ENCODE data around the gene CHRM2.

The CHRM2 gene

DNA sequence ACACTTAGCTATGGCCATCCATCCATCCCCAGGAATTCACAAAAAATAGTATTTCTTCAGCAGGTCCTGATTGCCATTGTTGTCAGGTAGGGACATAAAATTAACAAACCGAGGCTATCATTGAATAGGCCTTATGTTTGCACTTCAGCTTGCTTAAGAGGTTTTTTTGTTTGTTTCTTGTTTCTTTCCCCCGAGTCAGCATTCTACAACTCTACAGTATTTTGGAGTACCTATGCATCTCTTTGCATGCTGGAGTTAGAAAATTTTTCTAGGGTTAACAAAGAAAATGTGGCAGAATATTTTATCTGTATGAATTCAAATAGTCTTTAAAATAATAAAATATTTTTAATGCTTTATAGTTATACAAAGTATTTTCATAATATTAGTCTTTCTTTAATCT is 26.3 kb downstream of the CHRM2 start:
- Histone ChIP-seq H3K4me1 (ENCODE audit: insufficient read depth, low read length) (peaks cover 11% of the 10 kb centered on the region), H3K36me3 (ENCODE audit: insufficient read depth, low read length) (no peaks in the 10 kb centered on the region), H3K9ac (ENCODE audit: low read depth, low read length) (no peak overlapping the region), H3K9me3 (ENCODE audit: insufficient read depth, low read depth, low read length) (no peaks in the 10 kb centered on the region), H3K4me3 (ENCODE audit: low read length) (no peak overlapping the region), H3K27me3 (ENCODE audit: insufficient read depth, low read length) (no peaks in the 10 kb centered on the region), H3K27ac (ENCODE audit: low read depth, low read length) (no peak overlapping the region)
- 83% methylated on average over 1 of the region's 2 CpGs for WGBS

DNA sequence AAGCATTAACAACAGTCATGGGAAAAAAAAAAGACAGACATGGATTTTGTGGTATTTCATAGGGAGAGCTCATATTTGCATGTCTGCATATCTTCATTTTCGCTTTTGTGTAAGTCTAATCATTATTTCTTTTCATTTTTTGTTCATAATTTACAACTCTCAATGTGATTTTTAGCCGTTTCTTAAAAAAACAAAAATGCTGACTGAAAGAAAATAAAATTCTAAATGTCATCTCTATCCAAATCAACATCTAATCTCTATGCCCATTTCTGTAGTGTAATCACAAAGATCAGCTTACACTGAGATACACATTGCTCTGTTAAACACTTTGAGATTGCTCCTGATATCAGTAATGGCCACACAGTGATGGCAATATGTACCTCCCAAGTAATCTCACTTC is 29.2 kb downstream of the CHRM2 start:
- Histone ChIP-seq H3K9ac (ENCODE audit: low read depth, low read length) (no peak overlapping the region), H3K36me3 (ENCODE audit: insufficient read depth, low read length) (no peaks in the 10 kb centered on the region), H3K4me1 (ENCODE audit: insufficient read depth, low read length) (no peaks in the 10 kb centered on the region), H3K27me3 (ENCODE audit: insufficient read depth, low read length) (no peaks in the 10 kb centered on the region), H3K27ac (ENCODE audit: low read depth, low read length) (no peak overlapping the region), H3K9me3 (ENCODE audit: insufficient read depth, low read depth, low read length) (no peaks in the 10 kb centered on the region), H3K4me3 (ENCODE audit: low read length) (no peak overlapping the region)
- 97% methylated on average over 2 of the region's 2 CpGs for WGBS

DNA sequence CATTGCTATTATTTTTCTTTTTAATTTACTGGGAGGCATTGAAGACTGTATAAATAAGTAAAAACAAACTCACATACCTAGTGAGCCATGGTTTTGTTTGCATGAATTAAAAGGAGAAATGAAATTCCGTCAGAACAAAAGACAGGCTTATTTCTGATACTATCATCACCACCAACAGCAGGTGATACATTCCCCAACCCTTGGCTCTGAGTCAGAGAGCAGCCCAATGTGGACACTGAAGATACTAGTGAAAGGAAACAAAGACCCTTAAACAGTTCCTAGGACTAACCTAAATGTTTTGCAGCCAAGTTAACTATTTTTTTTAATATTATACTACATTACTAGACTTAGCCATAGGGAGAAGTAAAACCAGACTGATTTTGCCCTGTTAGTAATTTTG is 31.6 kb downstream of the CHRM2 start:
- Histone ChIP-seq H3K36me3 (ENCODE audit: insufficient read depth, low read length) (no peaks in the 10 kb centered on the region), H3K4me3 (ENCODE audit: low read length) (no peak overlapping the region), H3K9ac (ENCODE audit: low read depth, low read length) (no peak overlapping the region), H3K9me3 (ENCODE audit: insufficient read depth, low read depth, low read length) (no peaks in the 10 kb centered on the region), H3K27me3 (ENCODE audit: insufficient read depth, low read length) (no peaks in the 10 kb centered on the region), H3K4me1 (ENCODE audit: insufficient read depth, low read length) (no peaks in the 10 kb centered on the region), H3K27ac (ENCODE audit: low read depth, low read length) (no peak overlapping the region)
- WGBS: no CpG with 5 or more reads among the region's 1 CpG

DNA sequence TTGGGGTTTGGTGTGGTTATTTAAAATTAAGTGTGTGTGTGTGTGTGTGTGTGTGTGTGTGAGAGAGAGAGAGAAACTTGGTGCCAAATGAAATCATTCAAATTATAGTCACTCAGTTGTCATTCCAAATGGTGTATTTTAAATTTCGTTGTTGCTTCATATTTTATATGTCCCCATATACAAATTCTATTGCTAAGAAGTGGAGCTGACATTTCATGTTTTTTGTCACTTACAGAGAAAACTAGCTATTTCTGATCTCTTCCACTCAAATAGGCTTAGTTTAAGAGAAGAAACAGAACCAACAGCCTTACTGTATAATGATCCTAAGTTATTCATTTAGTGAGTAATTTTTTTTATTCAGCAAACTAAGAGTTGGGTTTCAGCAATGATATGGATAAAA is 42.3 kb downstream of the CHRM2 start:
- Histone ChIP-seq H3K36me3 (ENCODE audit: insufficient read depth, low read length) (no peaks in the 10 kb centered on the region), H3K9me3 (ENCODE audit: insufficient read depth, low read depth, low read length) (no peaks in the 10 kb centered on the region; the same call in 1 of the 2 replicates), H3K27me3 (ENCODE audit: insufficient read depth, low read length) (no peaks in the 10 kb centered on the region), H3K27ac (ENCODE audit: low read depth, low read length) (no peak overlapping the region), H3K9ac (ENCODE audit: low read depth, low read length) (no peak overlapping the region), H3K4me1 (ENCODE audit: insufficient read depth, low read length) (no peaks in the 10 kb centered on the region), H3K4me3 (ENCODE audit: low read length) (no peak overlapping the region)
- 100% methylated on average over 1 of the region's 1 CpG for WGBS

DNA sequence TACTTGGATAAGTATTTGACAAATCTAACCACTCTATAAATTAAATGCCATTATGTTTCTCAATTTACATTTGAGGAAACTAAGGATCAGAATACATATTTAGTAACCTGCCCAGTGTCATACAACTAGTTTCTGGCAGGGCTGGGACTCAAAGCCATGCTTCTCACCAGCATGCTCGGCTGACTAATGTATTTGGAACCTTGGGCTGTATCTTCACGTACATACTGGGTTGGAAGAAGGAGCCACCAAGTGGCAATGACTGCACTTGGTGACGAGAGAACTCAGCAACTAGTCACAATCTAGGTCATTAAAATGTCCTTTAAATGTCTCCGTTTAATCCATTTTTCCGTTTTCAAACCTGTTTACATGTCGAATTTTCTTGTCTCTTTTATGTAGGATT is 42.9 kb downstream of the CHRM2 start:
- Histone ChIP-seq H3K4me1 (ENCODE audit: insufficient read depth, low read length) (no peaks in the 10 kb centered on the region), H3K36me3 (ENCODE audit: insufficient read depth, low read length) (no peaks in the 10 kb centered on the region)
- WGBS: 57% methylated on average over 6 of the region's 6 CpGs

DNA sequence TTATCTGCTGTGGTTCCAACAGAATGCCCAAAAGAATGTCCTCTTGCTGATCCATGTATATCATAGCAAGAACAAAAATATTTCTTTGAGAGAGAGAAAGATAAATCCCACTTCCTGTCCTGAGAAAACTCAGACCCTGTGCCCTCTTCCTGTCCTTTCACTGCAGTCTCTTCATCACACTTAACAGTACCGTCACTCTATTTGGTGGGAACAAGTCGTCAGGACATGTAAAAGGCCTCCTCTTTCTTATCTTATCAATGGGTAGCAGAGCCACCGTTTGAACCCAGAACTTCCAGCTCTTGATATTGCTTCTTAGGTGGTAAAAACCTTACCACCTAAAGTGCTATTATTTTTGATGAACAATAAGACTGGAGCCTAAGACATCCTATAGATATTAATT is 43.9 kb downstream of the CHRM2 start:
- 64% methylated on average over 2 of the region's 3 CpGs for WGBS
- no peaks in the 10 kb centered on the region for H3K36me3 ChIP-seq (ENCODE audit: insufficient read depth, low read length)
- no peak overlapping the region for H3K4me3 ChIP-seq (ENCODE audit: low read length)
- H3K9me3 ChIP-seq (ENCODE audit: insufficient read depth, low read depth, low read length): no peaks in the 10 kb centered on the region
- H3K9ac ChIP-seq (ENCODE audit: low read depth, low read length): no peak overlapping the region
- no peak overlapping the region for H3K27ac ChIP-seq (ENCODE audit: low read depth, low read length)
- no peaks in the 10 kb centered on the region for H3K4me1 ChIP-seq (ENCODE audit: insufficient read depth, low read length)
- H3K27me3 ChIP-seq (ENCODE audit: insufficient read depth, low read length): no peaks in the 10 kb centered on the region

More for the DNA sequence above, 42.9 kb downstream of the CHRM2 start:
- H3K27ac ChIP-seq (ENCODE audit: low read depth, low read length): no peak overlapping the region
- H3K9me3 ChIP-seq (ENCODE audit: insufficient read depth, low read depth, low read length): no peaks in the 10 kb centered on the region; the same call in 1 of the 2 replicates
- no peaks in the 10 kb centered on the region for H3K27me3 ChIP-seq (ENCODE audit: insufficient read depth, low read length)
- H3K4me3 ChIP-seq (ENCODE audit: low read length): no peak overlapping the region
- H3K9ac ChIP-seq (ENCODE audit: low read depth, low read length): no peak overlapping the region

DNA sequence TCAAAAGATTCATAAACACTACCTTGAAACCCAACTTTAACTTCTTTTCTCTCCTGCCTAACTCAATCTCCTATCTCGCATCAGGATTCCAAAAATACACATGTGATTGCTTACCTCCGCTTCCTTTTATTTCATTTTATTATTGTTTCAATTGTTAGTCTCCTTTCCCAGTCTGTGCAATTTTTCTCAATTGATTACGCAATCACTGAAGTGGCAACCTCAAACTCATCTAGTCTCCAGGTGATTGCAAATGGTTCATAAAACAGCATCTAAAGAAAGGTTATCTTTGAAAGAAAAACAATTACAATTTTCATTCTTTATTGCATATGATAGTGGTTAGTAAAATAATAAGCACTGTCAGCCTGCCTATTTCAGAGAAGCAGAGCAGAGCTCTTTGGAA is 45.6 kb downstream of the CHRM2 start:
- H3K4me1 ChIP-seq (ENCODE audit: insufficient read depth, low read length): no peaks in the 10 kb centered on the region
- H3K27me3 ChIP-seq (ENCODE audit: insufficient read depth, low read length): no peaks in the 10 kb centered on the region
- no peak overlapping the region for H3K4me3 ChIP-seq (ENCODE audit: low read length)
- no peaks in the 10 kb centered on the region for H3K36me3 ChIP-seq (ENCODE audit: insufficient read depth, low read length)
- 94% methylated on average over 2 of the region's 3 CpGs for WGBS
- H3K9me3 ChIP-seq (ENCODE audit: insufficient read depth, low read depth, low read length): no peaks in the 10 kb centered on the region
- no peak overlapping the region for H3K9ac ChIP-seq (ENCODE audit: low read depth, low read length)
- H3K27ac ChIP-seq (ENCODE audit: low read depth, low read length): no peak overlapping the region

DNA sequence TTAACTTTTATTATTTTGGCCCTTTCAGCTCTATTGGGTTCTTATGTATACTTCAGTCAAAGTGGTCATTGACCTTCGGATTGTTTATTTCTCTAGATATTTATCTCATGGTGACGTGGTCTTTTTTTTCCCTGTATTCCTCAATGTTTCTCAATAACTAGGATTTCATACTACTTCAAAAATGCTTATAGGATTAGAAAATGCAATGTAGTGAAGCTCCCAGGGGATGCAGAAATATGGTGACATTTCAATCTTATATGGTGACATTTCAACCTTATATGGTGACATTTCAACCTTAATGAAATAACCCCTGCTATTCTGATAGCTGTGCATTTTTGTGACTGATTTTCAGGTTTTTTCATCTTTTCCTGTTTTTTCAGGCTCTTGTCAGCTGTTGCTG is 51.4 kb downstream of the CHRM2 start:
- Histone ChIP-seq H3K9me3 (ENCODE audit: insufficient read depth, low read depth, low read length) (no peaks in the 10 kb centered on the region), H3K4me1 (ENCODE audit: insufficient read depth, low read length) (no peaks in the 10 kb centered on the region), H3K4me3 (ENCODE audit: low read length) (no peak overlapping the region), H3K27me3 (ENCODE audit: insufficient read depth, low read length) (no peaks in the 10 kb centered on the region), H3K36me3 (ENCODE audit: insufficient read depth, low read length) (no peaks in the 10 kb centered on the region), H3K9ac (ENCODE audit: low read depth, low read length) (no peak overlapping the region), H3K27ac (ENCODE audit: low read depth, low read length) (no peak overlapping the region)
- 100% methylated on average over 1 of the region's 2 CpGs for WGBS

DNA sequence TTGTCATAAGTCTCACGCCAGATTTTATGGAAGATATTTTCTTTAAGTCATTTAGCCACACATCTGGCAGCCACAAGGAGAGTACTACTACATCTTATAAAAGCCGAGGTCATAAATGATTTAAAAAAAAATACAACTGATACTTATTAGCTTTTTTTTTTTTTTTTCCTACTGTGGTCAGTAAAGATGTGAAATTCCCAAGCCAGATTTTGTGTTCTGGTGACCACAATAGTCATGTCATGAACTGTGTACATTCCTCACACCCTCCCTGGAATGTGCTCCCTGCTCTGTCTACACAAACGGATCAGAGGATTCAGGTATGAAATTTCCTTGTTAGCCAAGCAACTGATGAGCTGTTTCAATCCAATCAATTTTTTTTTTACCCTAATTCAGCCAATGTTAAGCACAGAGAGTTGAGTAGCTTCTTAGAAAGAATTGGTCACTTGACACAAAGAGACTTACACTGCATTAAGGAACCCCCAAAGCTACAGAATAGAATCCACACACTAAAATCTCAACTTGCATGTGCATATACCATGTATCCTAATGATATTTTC is 54.7 kb downstream of the CHRM2 start:
- H3K4me3 ChIP-seq (ENCODE audit: low read length): no peak overlapping the region
- H3K9ac ChIP-seq (ENCODE audit: low read depth, low read length): no peak overlapping the region
- H3K9me3 ChIP-seq (ENCODE audit: insufficient read depth, low read depth, low read length): no peaks in the 10 kb centered on the region
- no peaks in the 10 kb centered on the region for H3K36me3 ChIP-seq (ENCODE audit: insufficient read depth, low read length)
- WGBS: 87% methylated on average over 2 of the region's 3 CpGs
- no peaks in the 10 kb centered on the region for H3K27me3 ChIP-seq (ENCODE audit: insufficient read depth, low read length)
- H3K4me1 ChIP-seq (ENCODE audit: insufficient read depth, low read length): no peaks in the 10 kb centered on the region
- no peak overlapping the region for H3K27ac ChIP-seq (ENCODE audit: low read depth, low read length)

DNA sequence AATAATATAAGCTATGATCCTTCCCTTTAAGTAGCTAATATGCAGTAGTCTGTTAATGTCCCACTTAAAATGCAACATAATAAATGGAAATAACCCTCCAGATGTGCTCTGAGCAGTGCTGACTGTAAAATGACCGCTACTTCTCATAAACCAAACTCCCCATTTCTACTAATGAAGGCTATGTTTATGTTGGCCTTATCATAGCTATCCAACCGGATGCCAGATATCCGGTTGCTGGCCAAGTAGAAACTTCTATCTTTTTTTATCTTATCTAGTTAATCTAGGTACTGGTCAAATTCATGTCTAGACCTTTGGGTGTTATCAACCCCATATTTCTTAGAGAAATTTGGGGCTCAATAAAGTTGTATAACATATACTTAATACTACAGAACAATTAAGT is 56.6 kb downstream of the CHRM2 start:
- 38% methylated on average over 1 of the region's 3 CpGs for WGBS
- H3K27ac ChIP-seq (ENCODE audit: low read depth, low read length): no peak overlapping the region

DNA sequence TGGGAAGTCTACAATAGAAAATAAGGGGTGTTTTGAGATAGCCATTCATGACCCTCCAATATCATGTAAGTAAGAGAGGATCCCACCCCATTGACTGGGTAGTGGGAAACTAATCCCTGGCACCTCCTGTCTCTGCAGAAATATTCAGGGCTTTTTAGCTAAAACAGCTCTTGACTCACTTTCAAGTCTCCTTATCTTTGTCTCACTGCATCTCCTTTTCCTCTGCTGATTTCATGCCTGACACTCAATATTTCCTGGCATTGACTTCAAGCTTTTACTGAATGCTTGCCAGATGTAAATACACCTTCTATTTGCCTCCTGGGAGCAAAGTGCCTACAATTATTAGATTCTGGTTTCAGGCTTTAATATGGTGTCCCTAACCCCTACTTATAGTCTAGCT is 57.1 kb downstream of the CHRM2 start:
- no peaks in the 10 kb centered on the region for H3K9me3 ChIP-seq (ENCODE audit: insufficient read depth, low read depth, low read length)
- H3K36me3 ChIP-seq (ENCODE audit: insufficient read depth, low read length): no peaks in the 10 kb centered on the region
- no peak overlapping the region for H3K4me3 ChIP-seq (ENCODE audit: low read length)
- H3K9ac ChIP-seq (ENCODE audit: low read depth, low read length): no peak overlapping the region
- H3K27me3 ChIP-seq (ENCODE audit: insufficient read depth, low read length): no peaks in the 10 kb centered on the region
- H3K27ac ChIP-seq (ENCODE audit: low read depth, low read length): no peak overlapping the region
- H3K4me1 ChIP-seq (ENCODE audit: insufficient read depth, low read length): peaks cover 10% of the 10 kb centered on the region

More for the DNA sequence above, 56.6 kb downstream of the CHRM2 start:
- H3K4me3 ChIP-seq (ENCODE audit: low read length): no peak overlapping the region
- H3K36me3 ChIP-seq (ENCODE audit: insufficient read depth, low read length): no peaks in the 10 kb centered on the region
- H3K27me3 ChIP-seq (ENCODE audit: insufficient read depth, low read length): no peaks in the 10 kb centered on the region
- H3K9me3 ChIP-seq (ENCODE audit: insufficient read depth, low read depth, low read length): no peaks in the 10 kb centered on the region
- peaks cover 10% of the 10 kb centered on the region for H3K4me1 ChIP-seq (ENCODE audit: insufficient read depth, low read length)
- H3K9ac ChIP-seq (ENCODE audit: low read depth, low read length): no peak overlapping the region

DNA sequence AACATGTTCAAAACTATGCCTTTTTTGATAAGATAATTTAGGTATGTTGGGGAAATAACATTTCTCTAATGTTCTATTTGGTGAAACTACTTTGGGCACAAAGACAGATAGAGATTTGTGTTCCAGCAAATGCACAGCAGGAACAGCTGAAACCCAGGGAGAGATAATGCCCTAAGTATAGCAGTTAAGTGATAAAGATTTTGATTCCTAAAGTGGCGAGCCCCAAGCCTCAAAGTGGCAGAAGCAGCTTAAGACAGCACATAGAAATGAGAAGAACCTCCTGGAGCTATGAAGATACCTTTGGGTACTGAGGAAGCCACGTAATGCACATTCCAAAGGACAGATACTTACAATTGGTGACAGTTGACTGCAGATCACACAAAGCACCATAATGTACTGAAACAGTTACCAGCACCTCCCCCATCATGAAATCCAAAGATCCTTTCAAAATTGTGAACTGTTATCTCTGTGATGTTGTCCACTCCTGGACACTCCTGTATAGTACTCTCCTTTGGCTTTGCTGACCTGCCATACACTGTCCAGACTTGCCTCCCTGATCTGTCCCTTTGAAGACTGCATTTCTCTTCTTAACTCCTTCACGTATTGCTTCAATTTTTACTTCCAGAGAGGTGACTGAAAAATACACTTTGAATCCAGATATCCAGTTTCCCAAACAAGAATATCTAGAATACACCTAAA is 62.9 kb downstream of the CHRM2 start:
- Histone ChIP-seq H3K27ac (ENCODE audit: low read depth, low read length) (no peak overlapping the region), H3K4me3 (ENCODE audit: low read length) (no peak overlapping the region), H3K27me3 (ENCODE audit: insufficient read depth, low read length) (no peaks in the 10 kb centered on the region), H3K9ac (ENCODE audit: low read depth, low read length) (no peak overlapping the region), H3K9me3 (ENCODE audit: insufficient read depth, low read depth, low read length) (no peaks in the 10 kb centered on the region), H3K4me1 (ENCODE audit: insufficient read depth, low read length) (peaks cover 10% of the 10 kb centered on the region), H3K36me3 (ENCODE audit: insufficient read depth, low read length) (no peaks in the 10 kb centered on the region)
- 86% methylated on average over 3 of the region's 3 CpGs for WGBS

Measured in HUES64 (cell line).